ENCODE measurements around the gene SLCO1A2. TPM values are rescaled to one million over a fixed set of nuclear protein-coding genes. Genes with fewer than 3 reads are reported as not detected.

SLCO1A2 gene
- total and polyA plus RNA-seq, 2 experiments from 2014 or later: 10.2 to 10.8 TPM

- H3K4me1 Mint-ChIP-seq: no peaks in the 10 kb centered on the region
- ATAC-seq (no peak), DNase-seq (ENCODE audit: low spot score) (no peak)
- no peaks in the 10 kb centered on the region for H3K9me2 ChIP-seq (ENCODE audit: insufficient read depth)
- no peak overlapping the region for H3K27ac ChIP-seq (ENCODE audit: low read depth)
- H3K4me2 ChIP-seq: no peak overlapping the region
- H3K27ac Mint-ChIP-seq: no peak overlapping the region
- H3K79me2 ChIP-seq (replicated peaks; ENCODE audit: insufficient read depth): no peaks in the 10 kb centered on the region
- no peak overlapping the region for H3K4me3 Mint-ChIP-seq
- H3K36me3 ChIP-seq (ENCODE audit: insufficient read depth): no peaks in the 10 kb centered on the region
- H4K20me1 ChIP-seq (replicated peaks; ENCODE audit: insufficient read depth): no peaks in the 10 kb centered on the region
- H3K27me3 Mint-ChIP-seq (ENCODE audit: insufficient read depth, low read depth, poor library complexity): peaks cover 3% of the 10 kb centered on the region
- TF ChIP-seq, protein P1, sequence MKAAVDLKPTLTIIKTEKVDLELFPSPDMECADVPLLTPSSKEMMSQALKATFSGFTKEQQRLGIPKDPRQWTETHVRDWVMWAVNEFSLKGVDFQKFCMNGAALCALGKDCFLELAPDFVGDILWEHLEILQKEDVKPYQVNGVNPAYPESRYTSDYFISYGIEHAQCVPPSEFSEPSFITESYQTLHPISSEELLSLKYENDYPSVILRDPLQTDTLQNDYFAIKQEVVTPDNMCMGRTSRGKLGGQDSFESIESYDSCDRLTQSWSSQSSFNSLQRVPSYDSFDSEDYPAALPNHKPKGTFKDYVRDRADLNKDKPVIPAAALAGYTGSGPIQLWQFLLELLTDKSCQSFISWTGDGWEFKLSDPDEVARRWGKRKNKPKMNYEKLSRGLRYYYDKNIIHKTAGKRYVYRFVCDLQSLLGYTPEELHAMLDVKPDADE (IDR thresholded peaks at IDR 0.05): no peak
- TF ChIP-seq JUNB (IDR thresholded peaks at IDR 0.05; ENCODE audit: unreplicated experiment): no peak
- TF ChIP-seq REST (IDR thresholded peaks at IDR 0.05; ENCODE audit: unreplicated experiment): no peak
- TF ChIP-seq POLR2AphosphoS5 (IDR thresholded peaks at IDR 0.05; ENCODE audit: low read depth): no peak
- no peak for TF ChIP-seq STAT1 (IDR thresholded peaks at IDR 0.05; ENCODE audit: unreplicated experiment)
- no peak for TF ChIP-seq CREB1 (CRISPR knock-in tag; IDR thresholded peaks at IDR 0.05; ENCODE audit: low read depth)
- H3K4me1 ChIP-seq (ENCODE audit: insufficient read depth): no peaks in the 10 kb centered on the region
- H3F3A ChIP-seq (replicated peaks; ENCODE audit: low read depth): no peaks in the 10 kb centered on the region
- no peak overlapping the region for H3K4me3 ChIP-seq
- no peaks in the 10 kb centered on the region for H3K9me3 Mint-ChIP-seq
- no peaks in the 10 kb centered on the region for H3K27me3 ChIP-seq (ENCODE audit: insufficient read depth)
- no peak overlapping the region for H2AFZ ChIP-seq
- H3K36me3 Mint-ChIP-seq (ENCODE audit: low read depth): no peaks in the 10 kb centered on the region
Observed at GRCh38 chr12:21294176-21294575, 40.5 kb downstream of the SLCO1A2 start.

DNA sequence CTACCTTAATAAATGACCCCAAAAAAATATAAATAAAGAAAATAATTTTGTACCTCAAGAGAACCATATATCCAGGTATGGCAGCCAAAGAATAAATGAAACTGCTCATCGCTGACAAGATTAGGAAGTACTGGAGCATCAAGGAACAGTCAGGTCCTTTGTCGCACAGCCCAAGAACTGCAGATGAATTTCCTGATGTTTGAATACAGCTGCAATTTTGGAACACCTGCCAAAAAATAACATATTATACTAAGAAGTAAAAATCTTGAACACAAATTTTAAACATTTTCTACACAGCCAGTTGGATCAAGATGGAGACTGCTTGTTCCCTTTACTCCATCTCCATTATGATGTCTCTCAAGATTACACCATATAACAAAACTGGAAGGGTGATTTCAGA, 42.6 kb downstream of the SLCO1A2 start:
- ATAC-seq: no peak
- Histone ChIP-seq H3K36me3 (ENCODE audit: insufficient read depth) (no peaks in the 10 kb centered on the region), H2AFZ (no peak overlapping the region), H3K9me2 (ENCODE audit: insufficient read depth) (no peaks in the 10 kb centered on the region), H3K4me3 (no peak overlapping the region), H3K4me2 (no peak overlapping the region), H3K79me2 (replicated peaks; ENCODE audit: insufficient read depth) (no peaks in the 10 kb centered on the region), H3K27me3 (ENCODE audit: insufficient read depth) (no peaks in the 10 kb centered on the region), H3K4me1 (ENCODE audit: insufficient read depth) (no peaks in the 10 kb centered on the region), H3K27ac (ENCODE audit: low read depth) (no peak overlapping the region), H3F3A (replicated peaks; ENCODE audit: low read depth) (no peaks in the 10 kb centered on the region), H4K20me1 (replicated peaks; ENCODE audit: insufficient read depth) (no peaks in the 10 kb centered on the region)
- Mint-ChIP-seq H3K27ac (no peak overlapping the region), H3K27me3 (ENCODE audit: insufficient read depth, low read depth, poor library complexity) (peaks cover 3% of the 10 kb centered on the region), H3K4me1 (no peaks in the 10 kb centered on the region), H3K9me3 (no peaks in the 10 kb centered on the region; the same call in 2 of the 3 replicates), H3K36me3 (ENCODE audit: low read depth) (no peaks in the 10 kb centered on the region), H3K4me3 (no peak overlapping the region)
- no peak for DNase-seq (ENCODE audit: low spot score)
- TF ChIP-seq, protein P2, sequence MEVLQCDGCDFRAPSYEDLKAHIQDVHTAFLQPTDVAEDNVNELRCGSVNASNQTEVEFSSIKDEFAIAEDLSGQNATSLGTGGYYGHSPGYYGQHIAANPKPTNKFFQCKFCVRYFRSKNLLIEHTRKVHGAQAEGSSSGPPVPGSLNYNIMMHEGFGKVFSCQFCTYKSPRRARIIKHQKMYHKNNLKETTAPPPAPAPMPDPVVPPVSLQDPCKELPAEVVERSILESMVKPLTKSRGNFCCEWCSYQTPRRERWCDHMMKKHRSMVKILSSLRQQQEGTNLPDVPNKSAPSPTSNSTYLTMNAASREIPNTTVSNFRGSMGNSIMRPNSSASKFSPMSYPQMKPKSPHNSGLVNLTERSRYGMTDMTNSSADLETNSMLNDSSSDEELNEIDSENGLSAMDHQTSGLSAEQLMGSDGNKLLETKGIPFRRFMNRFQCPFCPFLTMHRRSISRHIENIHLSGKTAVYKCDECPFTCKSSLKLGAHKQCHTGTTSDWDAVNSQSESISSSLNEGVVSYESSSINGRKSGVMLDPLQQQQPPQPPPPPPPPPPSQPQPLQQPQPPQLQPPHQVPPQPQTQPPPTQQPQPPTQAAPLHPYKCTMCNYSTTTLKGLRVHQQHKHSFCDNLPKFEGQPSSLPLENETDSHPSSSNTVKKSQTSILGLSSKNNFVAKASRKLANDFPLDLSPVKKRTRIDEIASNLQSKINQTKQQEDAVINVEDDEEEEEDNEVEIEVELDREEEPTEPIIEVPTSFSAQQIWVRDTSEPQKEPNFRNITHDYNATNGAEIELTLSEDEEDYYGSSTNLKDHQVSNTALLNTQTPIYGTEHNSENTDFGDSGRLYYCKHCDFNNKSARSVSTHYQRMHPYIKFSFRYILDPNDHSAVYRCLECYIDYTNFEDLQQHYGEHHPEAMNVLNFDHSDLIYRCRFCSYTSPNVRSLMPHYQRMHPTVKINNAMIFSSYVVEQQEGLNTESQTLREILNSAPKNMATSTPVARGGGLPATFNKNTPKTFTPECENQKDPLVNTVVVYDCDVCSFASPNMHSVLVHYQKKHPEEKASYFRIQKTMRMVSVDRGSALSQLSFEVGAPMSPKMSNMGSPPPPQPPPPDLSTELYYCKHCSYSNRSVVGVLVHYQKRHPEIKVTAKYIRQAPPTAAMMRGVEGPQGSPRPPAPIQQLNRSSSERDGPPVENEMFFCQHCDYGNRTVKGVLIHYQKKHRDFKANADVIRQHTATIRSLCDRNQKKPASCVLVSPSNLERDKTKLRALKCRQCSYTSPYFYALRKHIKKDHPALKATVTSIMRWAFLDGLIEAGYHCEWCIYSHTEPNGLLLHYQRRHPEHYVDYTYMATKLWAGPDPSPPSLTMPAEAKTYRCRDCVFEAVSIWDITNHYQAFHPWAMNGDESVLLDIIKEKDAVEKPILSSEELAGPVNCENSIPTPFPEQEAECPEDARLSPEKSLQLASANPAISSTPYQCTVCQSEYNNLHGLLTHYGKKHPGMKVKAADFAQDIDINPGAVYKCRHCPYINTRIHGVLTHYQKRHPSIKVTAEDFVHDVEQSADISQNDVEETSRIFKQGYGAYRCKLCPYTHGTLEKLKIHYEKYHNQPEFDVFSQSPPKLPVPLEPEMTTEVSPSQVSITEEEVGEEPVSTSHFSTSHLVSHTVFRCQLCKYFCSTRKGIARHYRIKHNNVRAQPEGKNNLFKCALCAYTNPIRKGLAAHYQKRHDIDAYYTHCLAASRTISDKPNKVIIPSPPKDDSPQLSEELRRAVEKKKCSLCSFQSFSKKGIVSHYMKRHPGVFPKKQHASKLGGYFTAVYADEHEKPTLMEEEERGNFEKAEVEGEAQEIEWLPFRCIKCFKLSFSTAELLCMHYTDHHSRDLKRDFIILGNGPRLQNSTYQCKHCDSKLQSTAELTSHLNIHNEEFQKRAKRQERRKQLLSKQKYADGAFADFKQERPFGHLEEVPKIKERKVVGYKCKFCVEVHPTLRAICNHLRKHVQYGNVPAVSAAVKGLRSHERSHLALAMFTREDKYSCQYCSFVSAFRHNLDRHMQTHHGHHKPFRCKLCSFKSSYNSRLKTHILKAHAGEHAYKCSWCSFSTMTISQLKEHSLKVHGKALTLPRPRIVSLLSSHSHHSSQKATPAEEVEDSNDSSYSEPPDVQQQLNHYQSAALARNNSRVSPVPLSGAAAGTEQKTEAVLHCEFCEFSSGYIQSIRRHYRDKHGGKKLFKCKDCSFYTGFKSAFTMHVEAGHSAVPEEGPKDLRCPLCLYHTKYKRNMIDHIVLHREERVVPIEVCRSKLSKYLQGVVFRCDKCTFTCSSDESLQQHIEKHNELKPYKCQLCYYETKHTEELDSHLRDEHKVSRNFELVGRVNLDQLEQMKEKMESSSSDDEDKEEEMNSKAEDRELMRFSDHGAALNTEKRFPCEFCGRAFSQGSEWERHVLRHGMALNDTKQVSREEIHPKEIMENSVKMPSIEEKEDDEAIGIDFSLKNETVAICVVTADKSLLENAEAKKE (CRISPR knock-in tag; IDR thresholded peaks at IDR 0.05): no peak
- no peak for TF ChIP-seq STAT1 (IDR thresholded peaks at IDR 0.05; ENCODE audit: unreplicated experiment)
- TF ChIP-seq CREB1 (CRISPR knock-in tag; IDR thresholded peaks at IDR 0.05; ENCODE audit: low read depth): no peak
- TF ChIP-seq ZNF114 (CRISPR knock-in tag; IDR thresholded peaks at IDR 0.05): no peak
- TF ChIP-seq EZH2phosphoT487 (IDR thresholded peaks at IDR 0.05; ENCODE audit: unreplicated experiment): no peak
- TF ChIP-seq, protein P1 (IDR thresholded peaks at IDR 0.05): no peak
- no peak for TF ChIP-seq EZH2 (IDR thresholded peaks at IDR 0.05; ENCODE audit: low read depth, unreplicated experiment)
- TF ChIP-seq JUNB (IDR thresholded peaks at IDR 0.05; ENCODE audit: unreplicated experiment): no peak

Measured in GM23338 (cell line).